Endothelial cell of umbilical vein (primary cell): ENCODE measurements around the gene FGFR3. TPM values are rescaled to one million over a fixed set of nuclear protein-coding genes. Genes with fewer than 3 reads are reported as not detected.

ENCODE experiments used
- BruUV-seq: library from RNA; stranded (reverse); fragments of 400-500 nt; replicated peaks from 2 replicates; lab custom pipeline; 2021; lab: Mats Ljungman, UMichigan
- CTCF ChIA-PET: fragments of 300-600, 350-600 bp; sonication (Branson Sonifier 250); formaldehyde crosslinking; loops from one replicate; lab custom pipeline; 2021; ENCODE audit warnings: antibody characterized with exemption, inconsistent platforms; lab: Charles Lee
- POLR2A ChIA-PET: fragments of 300-600, 350-600 bp; sonication (Branson Sonifier 250); formaldehyde crosslinking; loops from one replicate; lab custom pipeline; 2021; ENCODE audit warnings: antibody characterized with exemption, inconsistent platforms; lab: Charles Lee
- DNase-seq: peaks from one replicate; pipeline ENCODE4 v3.0.0-alpha.2; 2011; ENCODE audit warnings: low read depth, low spot score
- FAIRE-seq: peaks from 2 replicates; lab custom pipeline; 2011; peaks lifted over from hg19 to GRCh38; lab: Jason Lieb, UNC
- H2AFZ ChIP-seq: 2 replicates; pipeline ENCODE4 v1.6.0; 2012; ENCODE audit warnings: low read depth, low read length, control low read depth, inconsistent platforms
- H3K27ac ChIP-seq: 2 replicates; pipeline ENCODE4 v1.5.1; 2011; ENCODE audit warnings: low read depth, mild to moderate bottlenecking, control low read depth, low read length, moderate library complexity; ENCODE audit not compliant: insufficient read depth
- H3K27me3 ChIP-seq, 2 experiments: 2 replicates each; pipeline versions ENCODE4 v1.6.0 to v1.6.1; 2011; ENCODE audit warnings: low read length in 2 of 2, mixed read lengths in 1 of 2; ENCODE audit not compliant: control insufficient read depth in 2 of 2, insufficient read depth in 2 of 2
- H3K36me3 ChIP-seq, 2 experiments: 2 replicates in 1 of 2; 3 replicates in 1 of 2; pipeline ENCODE4 v1.5.1; 2011; ENCODE audit warnings: low read length in 2 of 2, mild to moderate bottlenecking in 1 of 2, moderate library complexity in 1 of 2; ENCODE audit not compliant: control insufficient read depth in 2 of 2, insufficient read depth in 2 of 2; ENCODE audit errors: extremely low read depth in 1 of 2
- H3K4me1 ChIP-seq: 3 replicates; pipeline ENCODE4 v1.5.1; 2011; ENCODE audit warnings: mild to moderate bottlenecking, low read length; ENCODE audit not compliant: control insufficient read depth, insufficient read depth; ENCODE audit errors: extremely low read depth
- H3K4me2 ChIP-seq: 2 replicates; pipeline ENCODE4 v1.6.1; 2011; ENCODE audit warnings: low read length, control low read depth, mixed read lengths; ENCODE audit not compliant: insufficient read depth
- H3K4me3 ChIP-seq, 3 experiments: fragments of 200-600 bp in 1 of 3; sonication (generic), shearing (Covaris generic) in 1 of 3; replicated peaks in 1 of 3; 2 replicates each; pipeline ENCODE4 v1.5.1; 2011 to 2016; ENCODE audit warnings: control low read depth in 3 of 3, low read length in 3 of 3, mild to moderate bottlenecking in 2 of 3, inconsistent platforms in 1 of 3, low read depth in 1 of 3, moderate library complexity in 1 of 3; ENCODE audit not compliant: insufficient read depth in 1 of 3
- H3K79me2 ChIP-seq: 2 replicates; pipeline ENCODE4 v1.6.0; 2012; ENCODE audit warnings: low read length, inconsistent platforms; ENCODE audit not compliant: control insufficient read depth, insufficient read depth
- H3K9ac ChIP-seq: replicated peaks from 2 replicates; pipeline ENCODE3; 2011; ENCODE audit warnings: low read length, control low read depth; ENCODE audit not compliant: insufficient read depth; ENCODE audit errors: extremely low read depth
- H3K9me1 ChIP-seq: replicated peaks from 3 replicates; pipeline ENCODE4 v1.6.0; 2011; ENCODE audit warnings: mild to moderate bottlenecking, low read length; ENCODE audit not compliant: control insufficient read depth, insufficient read depth; ENCODE audit errors: extremely low read depth
- H3K9me3 ChIP-seq: replicated peaks from 2 replicates; pipeline ENCODE4 v1.5.1; 2012; ENCODE audit warnings: low read length, inconsistent platforms; ENCODE audit not compliant: control insufficient read depth, insufficient read depth
- H4K20me1 ChIP-seq: replicated peaks from 2 replicates; pipeline ENCODE3; 2011; ENCODE audit warnings: mild to moderate bottlenecking, low read length; ENCODE audit not compliant: control insufficient read depth, insufficient read depth; ENCODE audit errors: extremely low read depth
- CTCF ChIP-seq, 2 donors: IDR thresholded peaks; 1 replicate in 1 of 2; 2 replicates in 1 of 2; pipeline ENCODE4 v1.5.1; 2011; ENCODE audit warnings: low read length in 2 of 2, mild to moderate bottlenecking in 2 of 2, moderate library complexity in 2 of 2, control low read depth in 1 of 2, inconsistent platforms in 1 of 2, low read depth in 1 of 2; ENCODE audit not compliant: insufficient read depth in 1 of 2; ENCODE audit errors: extremely low read depth in 1 of 2
- EZH2 ChIP-seq: IDR thresholded peaks from 2 replicates; pipeline ENCODE4 v1.6.1; 2012; ENCODE audit warnings: borderline replicate concordance, low read depth, mild to moderate bottlenecking, moderate library complexity, low read length, inconsistent platforms; ENCODE audit not compliant: severe bottlenecking
- FOS ChIP-seq: IDR thresholded peaks from 2 replicates; pipeline ENCODE4 v1.6.1; 2011; ENCODE audit warnings: mild to moderate bottlenecking, low read length, moderate library complexity, borderline replicate concordance; ENCODE audit not compliant: insufficient read depth
- GATA2 ChIP-seq: IDR thresholded peaks from 2 replicates; pipeline ENCODE4 v1.7.0; 2011; ENCODE audit warnings: low read depth, mild to moderate bottlenecking, moderate library complexity, mixed read lengths, low read length; ENCODE audit not compliant: insufficient read length, insufficient read depth
- JUN ChIP-seq: IDR thresholded peaks from 2 replicates; pipeline ENCODE4 v1.6.1; 2011; ENCODE audit warnings: borderline replicate concordance, low read depth; ENCODE audit not compliant: insufficient read length, insufficient read depth
- MAX ChIP-seq: IDR thresholded peaks from 2 replicates; pipeline ENCODE4 v1.6.1; 2011; ENCODE audit not compliant: insufficient read depth, insufficient read length
- MYC ChIP-seq: IDR thresholded peaks from one replicate; pipeline ENCODE4 v1.6.1; 2011; ENCODE audit warnings: mild to moderate bottlenecking, low read depth, low read length
- POLR2A ChIP-seq: IDR thresholded peaks from 2 replicates; pipeline ENCODE4 v1.6.1; 2012; ENCODE audit warnings: low read depth, mild to moderate bottlenecking, control low read depth, low read length
- POLR2AphosphoS5 ChIP-seq: IDR thresholded peaks from 2 replicates; pipeline ENCODE4 v1.6.1; 2012; ENCODE audit warnings: low read depth, mild to moderate bottlenecking, control low read depth, low read length, moderate library complexity; ENCODE audit not compliant: insufficient read depth
- dilution Hi-C: fragments of 300-500 bp; cut with MboI; formaldehyde crosslinking; loops from one replicate; pipeline ENCODE4 v1.15.0; 2019; ENCODE audit warnings: low sequenced_read_pairs; ENCODE audit not compliant: extremely low pct_ligation_motif_present
- intact Hi-C: fragments of 100-400 bp; cut with micrococcal nuclease; formaldehyde crosslinking; loops from one replicate; pipeline ENCODE4 v1.10.0; 2022
- polyA plus RNA-seq, 4 experiments: library from polyadenylated mRNA; depleted of rRNA in 3 of 4; stranded (reverse) in 3 of 4; unstranded in 1 of 4; fragments of >200 nt; gene quantifications; 2 replicates each; pipeline versions ENCODE4 v1.2.1 to v1.2.3, GENCODE V29; 2011 to 2012; ENCODE audit warnings: missing spikeins in 1 of 4
- total RNA-seq: library from RNA; stranded (reverse); gene quantifications from 2 replicates; pipeline ENCODE4 v1.2.3, GENCODE V29; 2021

The FGFR3 gene
- total and polyA plus RNA-seq, 2 donors (not counting 3 experiments of a cell fraction or from before 2014, with no cell fraction given) = 0.73 to 1.2 TPM

DNA sequence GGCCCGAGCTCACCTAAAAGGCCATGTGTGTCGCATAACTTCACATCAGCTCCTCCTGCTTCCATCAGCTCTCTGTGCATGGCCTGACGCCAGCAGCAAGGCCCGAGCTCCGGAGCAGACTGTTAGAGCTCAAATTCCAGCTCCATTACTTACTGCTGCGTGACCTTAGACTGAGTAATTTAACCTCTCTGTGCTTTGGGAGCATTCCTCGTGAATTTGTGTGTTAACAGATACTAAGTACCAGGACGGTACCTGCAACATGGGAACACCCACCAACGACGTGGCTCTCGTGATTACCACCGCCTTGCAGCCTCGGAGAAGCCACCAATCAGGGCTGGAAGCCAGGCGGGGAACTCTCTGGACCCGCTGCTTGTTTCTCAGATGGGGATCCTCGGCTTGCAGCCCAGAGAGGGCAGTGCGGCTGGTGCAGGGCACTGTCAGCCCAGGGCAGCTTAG, 49.9 kb downstream of the FGFR3 start:
- BruUV-seq = no TSS peak
- Histone ChIP-seq H3K9ac (no peak overlapping the region), H3K9me3 (no peaks in the 10 kb centered on the region), H3K36me3 (peaks cover 3 to 29% of the 10 kb centered on the region in 2 experiments), H3K27ac (no peak overlapping the region), H2AFZ (no peak overlapping the region), H3K27me3 (no peaks in the 10 kb centered on the region), H3K4me2 (no peak overlapping the region), H4K20me1 (no peaks in the 10 kb centered on the region), H3K79me2 (peaks cover 27% of the 10 kb centered on the region), H3K4me3 (no peak overlapping the region), H3K9me1 (no peaks in the 10 kb centered on the region), H3K4me1 (no peaks in the 10 kb centered on the region)
- DNase-seq (peak; percentile 40), FAIRE-seq (peak; percentile 92)
- intact Hi-C loops = loop anchor here (2.0 kb wide), 1 partner anchor 56 kb away; no protein-coding TSS in a partner anchor
- POLR2A ChIA-PET = no interaction called here
- dilution Hi-C loops = no loop called here
- CTCF ChIA-PET = interaction anchor here (1.0 to 2.8 kb wide), 3 partner anchors 56 to 68 kb away, joined by 3 to 14 read pairs (median 9); no protein-coding TSS in a partner anchor
- TF ChIP-seq FOS (no peak), POLR2AphosphoS5 (peak; percentile 25)

DNA sequence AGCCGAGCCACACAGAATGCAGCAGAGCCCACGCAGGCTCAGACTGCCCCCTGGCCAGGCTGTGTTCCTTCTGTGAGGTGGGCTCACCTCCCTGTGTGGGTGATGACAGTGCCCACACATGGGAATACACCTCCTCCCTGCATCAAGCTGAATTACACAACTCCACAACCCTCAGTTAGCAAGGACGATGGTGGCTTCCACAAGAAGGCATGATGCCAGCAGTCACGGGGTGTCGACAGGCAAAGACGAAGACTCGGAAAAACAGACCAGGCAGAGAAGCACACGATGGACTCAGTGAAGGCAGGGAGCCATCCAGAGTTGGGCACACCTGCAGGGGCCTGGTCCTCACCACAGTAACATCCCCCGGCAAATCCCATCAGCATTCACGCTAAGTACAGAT, 50.8 kb downstream of the FGFR3 start:
- H3K4me1 ChIP-seq = no peaks in the 10 kb centered on the region
- no peaks in the 10 kb centered on the region for H3K9me1 ChIP-seq
- FAIRE-seq (no peak), DNase-seq (no peak)
- dilution Hi-C loops (no loop called here), intact Hi-C loops (loop anchor here (2.0 kb wide), 1 partner anchor 55 kb away; no protein-coding TSS in a partner anchor)
- no peaks in the 10 kb centered on the region for H3K9me3 ChIP-seq
- H3K4me2 ChIP-seq = no peak overlapping the region
- peaks cover 27% of the 10 kb centered on the region for H3K79me2 ChIP-seq
- CTCF ChIA-PET = interaction anchor here (2.8 kb wide), 1 partner anchor 67 kb away, joined by 14 read pairs; no protein-coding TSS in a partner anchor
- TF ChIP-seq MYC = no peak
- TF ChIP-seq MAX = no peak
- no peak for TF ChIP-seq POLR2AphosphoS5
- no peak for TF ChIP-seq GATA2
- no peak for TF ChIP-seq POLR2A
- no peak for TF ChIP-seq FOS
- no peak for TF ChIP-seq EZH2
- no peak for TF ChIP-seq JUN
- no peak for TF ChIP-seq CTCF (IDR thresholded peaks at IDR 0.05; ENCODE audit: extremely low read depth in 1 of 2, insufficient read depth in 1 of 2, low read depth in 1 of 2, low read length in 2 of 2)
- H4K20me1 ChIP-seq = no peaks in the 10 kb centered on the region
- no peak overlapping the region for H2AFZ ChIP-seq
- H3K9ac ChIP-seq = no peak overlapping the region
- H3K27ac ChIP-seq = no peak overlapping the region
- H3K4me3 ChIP-seq = no peak overlapping the region
- no peaks in the 10 kb centered on the region for H3K27me3 ChIP-seq
- POLR2A ChIA-PET = no interaction called here
- BruUV-seq = no TSS peak
- peaks cover 3 to 24% of the 10 kb centered on the region in 2 experiments for H3K36me3 ChIP-seq
